Transverse colon (tissue), 4 donors: ENCODE measurements around the gene BTF3.
A peak's percentile ranks its signal among the peaks of the same experiment; 100 is the strongest.

Source experiments
- CTCF ChIP-seq, 5 experiments: fragments of 200-600 bp in 3 of 5; fragments of 450-650 bp in 2 of 5; sonication (generic) in 3 of 5; IDR thresholded peaks; 1 replicate in 2 of 5; 2 replicates in 3 of 5; pipeline ENCODE4 v1.5.1; 2016 to 2017; ENCODE audit warnings: antibody characterized with exemption in 5 of 5, inconsistent platforms in 3 of 5, mild to moderate bottlenecking in 2 of 5, moderate library complexity in 1 of 5
- POLR2AphosphoS5 ChIP-seq, 3 donors: sonication (generic); formaldehyde crosslinking; IDR thresholded peaks; one replicate each; pipeline ENCODE4 v1.6.1; 2016; ENCODE audit warnings: antibody characterized with exemption in 3 of 3

- peak; percentile 76 to 87 (median 81) for TF ChIP-seq POLR2AphosphoS5 (IDR thresholded peaks at IDR 0.05)
- no peak for TF ChIP-seq CTCF (IDR thresholded peaks at IDR 0.05)
Measured at GRCh38 chr5:73498057-73498992, at the start of gene BTF3.
